COLO668 (cell line): Measurements from ENCODE around the gene TMEM18.

Experiments
- DNase-seq: peaks from one replicate; lab custom pipeline; 2025; ENCODE audit not compliant: unreplicated experiment; lab: John Stamatoyannopoulos, UW

TMEM18 gene

GRCh38 chr2:653645-654425 is 23.4 kb downstream of the TMEM18 start:
- DNase-seq = no peak

- no peak for DNase-seq
Measured at GRCh38 chr2:652881-653480, 24.2 kb downstream of the TMEM18 start.

- no peak for DNase-seq
Measured at GRCh38 chr2:651951-652373, 25.2 kb downstream of the TMEM18 start.

GRCh38 chr2:650343-651310 is 26.6 kb downstream of the TMEM18 start:
- DNase-seq = no peak

GRCh38 chr2:649426-650342 is 27.5 kb downstream of the TMEM18 start:
- no peak for DNase-seq

GRCh38 chr2:648476-649424 is 28.5 kb downstream of the TMEM18 start:
- DNase-seq = no peak

- no peak for DNase-seq
Measured at GRCh38 chr2:647691-648231, 29.4 kb downstream of the TMEM18 start.

- no peak for DNase-seq
Measured at GRCh38 chr2:647003-647560, 30.1 kb downstream of the TMEM18 start.

- no peak for DNase-seq
Measured at GRCh38 chr2:644871-645270, 32.3 kb downstream of the TMEM18 start.

- DNase-seq = no peak
Measured at GRCh38 chr2:643761-644160, 33.4 kb downstream of the TMEM18 start.

- DNase-seq = no peak
Measured at GRCh38 chr2:643334-643733, 33.9 kb downstream of the TMEM18 start.

- no peak for DNase-seq
Measured at GRCh38 chr2:641872-642815, 35.1 kb downstream of the TMEM18 start.

GRCh38 chr2:641164-641871 is 35.9 kb downstream of the TMEM18 start:
- DNase-seq = no peak

GRCh38 chr2:639703-640102 is 37.5 kb downstream of the TMEM18 start:
- no peak for DNase-seq

GRCh38 chr2:637804-638203 is 39.4 kb downstream of the TMEM18 start:
- no peak for DNase-seq

GRCh38 chr2:637406-637776 is 39.8 kb downstream of the TMEM18 start:
- DNase-seq = no peak
